ENCODE results near the gene HMGCS2.

- TF ChIP-seq CTCF (IDR thresholded peaks at IDR 0.05 in 8 of 11, conservative IDR thresholded peaks at IDR 0.05 in 3 of 11): no peak
- TF ChIP-seq POLR2A (IDR thresholded peaks at IDR 0.05): no peak
Measured at GRCh38 chr1:119700326-119700725, 68.4 kb downstream of the HMGCS2 start.

Data from spleen (tissue), 7 donors.